Measurements from ENCODE around the gene SHE.
"Not testable (repeated sequence)": the region's sequence is repeated elsewhere in the genome, so short reads cannot be mapped to it uniquely, and the experiment has no call there.

Gene SHE

DNA sequence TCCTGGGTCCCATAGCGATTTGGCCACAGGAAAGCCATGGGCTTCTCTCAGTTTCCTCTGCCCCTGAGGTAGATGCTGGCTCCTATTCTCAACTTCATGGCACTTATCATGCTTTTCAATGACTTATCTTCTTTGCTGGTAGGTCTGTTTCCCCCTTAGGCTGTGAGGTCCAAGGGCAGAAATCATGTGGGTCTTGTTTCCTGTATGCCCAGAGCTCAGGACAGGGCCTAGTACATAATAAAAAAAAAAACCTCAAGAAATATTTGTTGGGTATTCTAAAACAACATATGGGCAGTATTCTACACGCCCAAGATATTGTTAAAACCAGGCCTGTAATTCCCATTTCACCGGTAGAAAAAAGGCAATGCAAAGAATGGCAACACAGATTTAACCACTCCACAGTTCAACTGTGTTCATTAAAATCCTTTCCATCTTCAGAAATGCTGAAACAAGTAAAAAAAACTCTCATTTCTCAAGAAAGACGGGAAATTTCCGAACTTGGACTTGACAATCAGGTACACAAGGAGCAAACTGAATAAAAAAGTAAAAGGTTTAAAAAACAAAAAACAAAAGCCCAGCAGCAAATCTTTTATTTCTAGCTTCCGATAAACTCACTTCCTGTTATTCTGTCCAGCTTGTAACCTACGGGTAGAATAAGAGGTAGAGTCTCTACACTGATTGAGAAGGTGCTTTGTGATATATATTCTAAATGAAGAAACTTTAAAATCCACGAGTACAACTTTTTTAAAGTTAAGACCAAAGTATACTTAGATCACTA is 6.5 kb downstream of the SHE start:
- DNase-seq (ENCODE audit: low read depth), result no peak
- in situ Hi-C loops (cut with HindIII; ENCODE audit: low sequenced_read_pairs), result no loop called here
- no peak overlapping the region for H3K4me3 ChIP-seq (ENCODE audit: low read depth, low read length)
- TF ChIP-seq, protein P1, sequence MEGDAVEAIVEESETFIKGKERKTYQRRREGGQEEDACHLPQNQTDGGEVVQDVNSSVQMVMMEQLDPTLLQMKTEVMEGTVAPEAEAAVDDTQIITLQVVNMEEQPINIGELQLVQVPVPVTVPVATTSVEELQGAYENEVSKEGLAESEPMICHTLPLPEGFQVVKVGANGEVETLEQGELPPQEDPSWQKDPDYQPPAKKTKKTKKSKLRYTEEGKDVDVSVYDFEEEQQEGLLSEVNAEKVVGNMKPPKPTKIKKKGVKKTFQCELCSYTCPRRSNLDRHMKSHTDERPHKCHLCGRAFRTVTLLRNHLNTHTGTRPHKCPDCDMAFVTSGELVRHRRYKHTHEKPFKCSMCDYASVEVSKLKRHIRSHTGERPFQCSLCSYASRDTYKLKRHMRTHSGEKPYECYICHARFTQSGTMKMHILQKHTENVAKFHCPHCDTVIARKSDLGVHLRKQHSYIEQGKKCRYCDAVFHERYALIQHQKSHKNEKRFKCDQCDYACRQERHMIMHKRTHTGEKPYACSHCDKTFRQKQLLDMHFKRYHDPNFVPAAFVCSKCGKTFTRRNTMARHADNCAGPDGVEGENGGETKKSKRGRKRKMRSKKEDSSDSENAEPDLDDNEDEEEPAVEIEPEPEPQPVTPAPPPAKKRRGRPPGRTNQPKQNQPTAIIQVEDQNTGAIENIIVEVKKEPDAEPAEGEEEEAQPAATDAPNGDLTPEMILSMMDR (IDR thresholded peaks at IDR 0.05; ENCODE audit: low read depth, low read length, missing control alignments), result no peak

DNA sequence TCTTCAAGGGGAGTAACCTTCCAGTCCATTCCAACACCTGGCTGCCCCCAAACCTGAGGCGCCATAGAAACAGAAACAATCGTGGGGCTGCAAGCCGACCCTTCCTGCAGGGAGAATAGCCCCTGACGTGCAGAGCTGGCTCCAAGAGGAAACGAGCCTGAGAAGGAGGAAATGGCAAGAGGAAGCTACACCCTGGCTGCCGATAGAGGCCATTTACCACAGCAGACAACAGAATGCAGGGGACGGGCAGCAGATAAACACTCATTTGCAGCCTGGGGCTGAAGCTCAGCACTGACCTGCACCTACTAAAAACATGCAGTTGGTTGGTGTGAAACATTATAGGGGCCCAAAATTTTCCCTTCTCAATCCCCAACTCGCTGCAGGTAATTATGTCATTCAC is 8.9 kb downstream of the SHE start:
- DNase-seq (ENCODE audit: low read depth), result no peak
- in situ Hi-C loops (cut with HindIII; ENCODE audit: low sequenced_read_pairs), result no loop called here
- TF ChIP-seq, protein P1 (IDR thresholded peaks at IDR 0.05; ENCODE audit: low read depth, low read length, missing control alignments), result no peak
- no peak overlapping the region for H3K4me3 ChIP-seq (ENCODE audit: low read depth, low read length)

DNA sequence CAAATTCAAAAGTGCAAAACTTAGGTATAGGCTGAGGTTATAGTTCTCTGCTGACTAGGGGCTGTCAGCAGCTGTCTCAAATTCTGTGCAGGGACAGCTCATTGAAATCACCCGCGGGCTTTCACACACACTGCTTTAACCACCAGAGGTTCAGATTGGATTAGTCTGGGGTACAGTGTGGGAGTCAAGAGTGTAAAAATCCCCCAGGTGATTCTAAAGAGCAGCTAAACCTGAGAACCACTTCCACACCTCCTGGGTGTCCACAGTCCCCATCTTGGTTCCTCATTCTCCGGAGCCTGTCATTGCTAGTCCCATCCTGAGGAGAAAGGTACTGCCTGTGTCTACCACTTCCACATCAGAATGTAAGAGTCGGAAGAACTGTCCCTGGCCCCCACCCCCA is 10.1 kb downstream of the SHE start:
- in situ Hi-C loops (cut with HindIII; ENCODE audit: low sequenced_read_pairs), result no loop called here
- DNase-seq (ENCODE audit: low read depth), result no peak
- H3K4me3 ChIP-seq (ENCODE audit: low read depth, low read length), result no peak overlapping the region
- TF ChIP-seq, protein P1 (IDR thresholded peaks at IDR 0.05; ENCODE audit: low read depth, low read length, missing control alignments), result no peak

DNA sequence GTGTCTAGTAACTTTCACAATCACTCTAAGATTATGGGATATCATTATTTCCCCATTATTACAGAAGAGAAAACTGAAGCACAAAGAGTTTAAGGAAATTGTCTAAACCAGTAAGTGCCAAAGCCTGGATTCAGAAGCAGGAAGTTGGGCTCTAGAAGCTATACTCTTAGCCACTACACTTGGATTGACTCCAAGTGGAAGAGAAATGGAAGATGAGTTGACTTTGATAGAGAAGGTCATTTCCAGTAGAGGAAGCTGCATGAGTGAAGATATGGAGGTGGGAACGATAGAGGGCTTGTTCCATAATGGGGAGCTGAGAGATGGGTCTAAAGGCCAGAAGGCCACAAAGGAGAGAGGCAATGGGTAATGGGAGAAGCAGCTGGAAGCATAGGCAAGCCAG is 11.9 kb downstream of the SHE start:
- DNase-seq (ENCODE audit: low read depth), result no peak
- no peak overlapping the region for H3K4me3 ChIP-seq (ENCODE audit: low read depth, low read length)
- in situ Hi-C loops (cut with HindIII; ENCODE audit: low sequenced_read_pairs), result no loop called here
- TF ChIP-seq, protein P1 (IDR thresholded peaks at IDR 0.05; ENCODE audit: low read depth, low read length, missing control alignments), result no peak

DNA sequence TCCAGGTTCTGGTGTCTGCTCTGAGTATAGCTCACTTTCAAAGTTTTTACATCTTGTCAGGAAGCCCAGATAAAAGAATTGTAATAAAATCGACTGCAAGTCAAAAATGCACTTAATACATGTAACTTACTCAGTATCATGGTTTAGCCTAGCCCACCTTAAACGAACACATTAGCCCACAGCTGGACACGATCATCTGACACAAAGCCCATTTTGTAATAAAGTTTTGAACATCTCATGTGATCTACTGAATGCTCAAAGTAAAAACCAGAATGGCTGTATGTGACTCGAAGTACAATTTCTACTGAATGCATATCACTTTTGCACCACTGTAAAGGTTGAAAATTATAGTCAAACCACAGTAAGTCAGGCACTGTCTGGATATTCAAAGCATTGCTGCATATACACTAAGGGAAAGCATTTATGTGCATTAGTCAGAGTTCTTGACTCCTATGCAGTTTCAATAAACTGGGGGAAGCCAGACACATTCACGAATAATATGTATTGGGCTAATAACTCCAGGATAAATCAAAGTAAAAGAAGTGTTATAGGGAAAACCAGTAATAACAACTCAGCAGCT is 12.4 kb downstream of the SHE start:
- no peak for DNase-seq (ENCODE audit: low read depth)
- in situ Hi-C loops (cut with HindIII; ENCODE audit: low sequenced_read_pairs), result no loop called here
- no peak overlapping the region for H3K4me3 ChIP-seq (ENCODE audit: low read depth, low read length)
- TF ChIP-seq, protein P1 (IDR thresholded peaks at IDR 0.05; ENCODE audit: low read depth, low read length, missing control alignments), result no peak

DNA sequence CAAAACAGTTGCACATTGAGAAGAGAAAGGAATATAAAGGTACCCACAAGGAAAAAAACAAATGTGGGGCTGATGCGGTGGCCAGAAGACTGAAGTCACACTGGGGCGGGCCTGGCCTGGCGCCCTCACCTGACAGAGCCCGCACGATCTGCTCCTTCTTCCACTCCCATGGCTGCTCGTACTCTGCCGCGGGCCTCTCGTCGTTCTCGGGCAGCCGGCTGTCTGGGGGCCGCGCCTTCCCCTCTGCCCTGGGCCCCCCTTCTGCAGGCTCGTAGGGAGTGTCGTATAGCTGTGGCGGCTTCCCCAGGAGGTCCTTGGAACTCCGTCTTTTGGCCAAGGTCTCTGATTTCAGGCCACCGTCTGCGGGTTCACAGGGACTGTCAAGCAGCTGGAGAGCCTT is 13.3 kb downstream of the SHE start:
- TF ChIP-seq, protein P1 (IDR thresholded peaks at IDR 0.05; ENCODE audit: low read depth, low read length, missing control alignments), result no peak
- no peak overlapping the region for H3K4me3 ChIP-seq (ENCODE audit: low read depth, low read length)
- no peak for DNase-seq (ENCODE audit: low read depth)
- in situ Hi-C loops (cut with HindIII; ENCODE audit: low sequenced_read_pairs), result no loop called here

DNA sequence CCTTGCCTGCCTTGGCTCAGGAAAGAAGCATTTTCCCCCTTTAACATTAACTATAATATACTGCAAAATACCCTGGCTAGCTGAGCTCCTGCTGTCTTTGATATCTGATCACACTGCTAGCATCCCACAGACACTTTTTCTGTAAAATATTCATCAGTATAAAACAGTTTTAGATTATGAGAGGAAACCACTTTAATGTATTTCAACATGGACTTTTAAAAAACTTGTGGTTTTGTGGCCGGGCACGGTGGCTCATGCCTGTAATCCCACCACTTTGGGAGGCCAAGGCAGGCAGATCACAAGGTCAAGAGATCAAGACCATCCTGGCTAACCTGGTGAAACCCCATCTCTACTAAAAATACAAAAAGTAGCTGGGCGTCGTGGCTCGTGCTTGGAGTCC is 15.5 kb downstream of the SHE start:
- DNase-seq (ENCODE audit: low read depth); in situ Hi-C loops (cut with HindIII; ENCODE audit: low sequenced_read_pairs); H3K4me3 ChIP-seq (ENCODE audit: low read depth, low read length): not testable (repeated sequence)

All from astrocyte of the cerebellum (primary cell).